Activated naive CD4-positive, alpha-beta T cell treated with anti-CD3 and anti-CD28 coated beads, Interleukin-2, amount 10 ng/mL, durations not matched to agents 7 days and 5 days (primary cell): ENCODE measurements around the gene ZIM2.

Experiments used
- CTCF ChIA-PET: fragments of 350-600 bp; sonication (Branson Sonifier 250); formaldehyde crosslinking; loops from one replicate; lab custom pipeline; 2021; ENCODE audit warnings: antibody characterized with exemption; lab: Charles Lee
- DNase-seq: peaks from one replicate; pipeline ENCODE4 v3.0.0-alpha.2; 2020
- H3K27ac Mint-ChIP-seq: one replicate; pipeline ENCODE4 v1.8.0; 2021; ENCODE audit warnings: mild to moderate bottlenecking, moderate library complexity, mixed read lengths
- H3K27me3 Mint-ChIP-seq: one replicate; pipeline ENCODE4 v1.8.0; 2021; ENCODE audit warnings: mild to moderate bottlenecking, mixed read lengths
- H3K36me3 Mint-ChIP-seq: one replicate; pipeline ENCODE4 v1.8.0; 2021; ENCODE audit warnings: mixed read lengths
- H3K4me1 Mint-ChIP-seq: one replicate; pipeline ENCODE4 v1.8.0; 2021; ENCODE audit warnings: mixed read lengths
- H3K4me3 Mint-ChIP-seq: one replicate; pipeline ENCODE4 v1.8.0; 2021; ENCODE audit warnings: mild to moderate bottlenecking, moderate library complexity, mixed read lengths
- H3K9me3 Mint-ChIP-seq: one replicate; pipeline ENCODE4 v1.8.0; 2021; ENCODE audit warnings: mixed read lengths

The ZIM2 gene

DNA sequence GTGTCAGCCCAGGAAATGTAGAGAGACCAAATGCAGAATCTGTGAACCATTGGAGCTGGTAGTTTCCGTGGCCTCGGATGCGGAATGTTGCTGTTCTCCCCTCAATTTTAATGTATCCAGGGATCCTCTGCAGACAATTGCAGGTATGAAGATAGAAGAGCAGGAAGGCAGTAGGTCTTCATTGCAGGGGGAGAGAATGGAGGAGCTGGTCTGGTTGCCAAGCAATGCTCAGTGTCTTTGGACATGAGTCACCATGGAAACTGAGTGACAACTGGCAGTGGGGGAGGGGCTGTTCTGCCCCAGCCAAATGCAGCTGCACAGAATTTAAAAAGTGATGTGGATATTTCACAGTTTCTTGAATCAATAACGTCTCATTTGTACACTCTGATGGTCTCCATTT lies 112.8 kb downstream of the ZIM2 start:
- no peaks in the 10 kb centered on the region for H3K4me1 Mint-ChIP-seq
- no peak overlapping the region for H3K27ac Mint-ChIP-seq
- no peaks in the 10 kb centered on the region for H3K36me3 Mint-ChIP-seq
- peaks cover 60% of the 10 kb centered on the region for H3K9me3 Mint-ChIP-seq
- H3K4me3 Mint-ChIP-seq = no peak overlapping the region
- DNase-seq = no peak
- no peaks in the 10 kb centered on the region for H3K27me3 Mint-ChIP-seq
- CTCF ChIA-PET = no interaction called here

DNA sequence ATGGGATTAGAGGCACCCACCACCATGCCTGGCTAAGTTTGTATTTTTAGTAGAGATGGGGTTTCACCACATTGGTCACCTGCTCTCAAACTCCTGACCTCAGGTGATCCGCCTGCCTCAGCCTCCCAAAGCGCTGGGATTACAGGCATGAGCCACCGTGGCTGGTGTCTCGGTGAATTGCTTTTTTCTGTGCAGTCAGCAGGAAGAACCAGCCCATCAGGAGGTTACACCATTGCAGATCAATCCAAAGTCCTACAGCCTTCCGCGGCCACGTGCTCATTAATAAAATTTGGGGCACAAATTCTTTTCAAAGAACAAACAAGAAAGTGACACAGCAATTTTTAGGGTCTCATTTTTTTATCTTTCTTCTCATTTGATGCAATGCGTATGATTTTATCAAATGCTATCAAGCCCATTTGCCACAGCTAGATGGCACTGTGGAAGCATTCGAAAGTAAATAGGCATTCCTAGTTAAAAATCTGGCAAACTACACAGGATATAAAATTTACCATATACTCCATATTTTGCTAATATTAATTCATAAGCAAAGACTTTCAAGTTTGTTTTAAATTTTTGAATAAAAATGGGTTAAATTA lies 114.6 kb downstream of the ZIM2 start:
- Mint-ChIP-seq H3K27ac (no peak overlapping the region), H3K27me3 (no peaks in the 10 kb centered on the region), H3K4me3 (no peak overlapping the region), H3K36me3 (no peaks in the 10 kb centered on the region), H3K9me3 (peaks cover 65% of the 10 kb centered on the region), H3K4me1 (no peaks in the 10 kb centered on the region)
- CTCF ChIA-PET = no interaction called here
- DNase-seq = no peak
